GM23338 (cell line): ENCODE data around the gene LAMC3. TPM values are rescaled to one million over a fixed set of nuclear protein-coding genes. Genes with fewer than 3 reads are reported as not detected.

Experiments
- ATAC-seq: fragments of 200-7000 bp; cut with Tn5 transposase; 3 replicates; pipeline ENCODE4 v1.9.1; 2020
- DNase-seq: peaks from one replicate; pipeline ENCODE4 v3.0.0-alpha.2; 2015; ENCODE audit warnings: low spot score
- H2AFZ ChIP-seq: fragments of 200-600 bp; sonication (generic); 2 replicates; pipeline ENCODE4 v1.8.0; 2016; ENCODE audit warnings: antibody characterized with exemption, mild to moderate bottlenecking, moderate library complexity
- H3F3A ChIP-seq: fragments of 200-600 bp; sonication (generic); replicated peaks from 2 replicates; pipeline ENCODE4 v1.8.0; 2017; ENCODE audit warnings: antibody characterized with exemption, mixed run types, low read depth
- H3K27ac ChIP-seq: fragments of 200-600 bp; sonication (generic); 2 replicates; pipeline ENCODE4 v1.6.1; 2016; ENCODE audit warnings: low read depth
- H3K27me3 ChIP-seq: fragments of 200-600 bp; sonication (generic); 2 replicates; pipeline ENCODE4 v1.8.0; 2016; ENCODE audit warnings: mild to moderate bottlenecking, mixed run types, moderate library complexity; ENCODE audit not compliant: insufficient read depth
- H3K36me3 ChIP-seq: fragments of 200-600 bp; sonication (generic); 2 replicates; pipeline ENCODE4 v1.8.0; 2016; ENCODE audit warnings: mild to moderate bottlenecking; ENCODE audit not compliant: insufficient read depth
- H3K4me1 ChIP-seq: fragments of 200-600 bp; sonication (generic); 2 replicates; pipeline ENCODE4 v1.8.0; 2016; ENCODE audit warnings: mild to moderate bottlenecking, moderate library complexity; ENCODE audit not compliant: insufficient read depth
- H3K4me2 ChIP-seq: fragments of 200-600 bp; sonication (generic); 2 replicates; pipeline ENCODE4 v1.7.1; 2017; ENCODE audit warnings: mixed run types
- H3K4me3 ChIP-seq: fragments of 200-600 bp; sonication (generic); 2 replicates; pipeline ENCODE4 v1.6.1; 2016; ENCODE audit warnings: mixed run types
- H3K79me2 ChIP-seq: fragments of 200-600 bp; sonication (generic); replicated peaks from 2 replicates; pipeline ENCODE4 v1.8.0; 2017; ENCODE audit warnings: mild to moderate bottlenecking; ENCODE audit not compliant: insufficient read depth
- H3K9me2 ChIP-seq: fragments of 200-600 bp; sonication (generic); 2 replicates; pipeline ENCODE4 v1.8.0; 2017; ENCODE audit not compliant: insufficient read depth
- H4K20me1 ChIP-seq: fragments of 200-600 bp; sonication (generic); replicated peaks from 2 replicates; pipeline ENCODE4 v1.8.0; 2017; ENCODE audit warnings: mild to moderate bottlenecking; ENCODE audit not compliant: insufficient read depth
- H3K27ac Mint-ChIP-seq: 2 replicates; pipeline ENCODE4 v1.8.0; 2020; ENCODE audit warnings: inconsistent platforms, mild to moderate bottlenecking, moderate library complexity, mixed read lengths
- H3K27me3 Mint-ChIP-seq: 3 replicates; pipeline ENCODE4 v1.8.0; 2022; ENCODE audit warnings: low read depth, mild to moderate bottlenecking, moderate library complexity, mixed read lengths, inconsistent platforms; ENCODE audit not compliant: insufficient read depth, poor library complexity
- H3K36me3 Mint-ChIP-seq: 3 replicates; pipeline ENCODE4 v1.8.0; 2021; ENCODE audit warnings: low read depth, mild to moderate bottlenecking, inconsistent platforms, moderate library complexity, mixed read lengths
- H3K4me1 Mint-ChIP-seq: 3 replicates; pipeline ENCODE4 v1.8.0; 2020; ENCODE audit warnings: mild to moderate bottlenecking, inconsistent platforms, mixed read lengths
- H3K4me3 Mint-ChIP-seq: 3 replicates; pipeline ENCODE4 v1.8.0; 2021; ENCODE audit warnings: moderate library complexity, mild to moderate bottlenecking, inconsistent platforms, mixed read lengths
- H3K9me3 Mint-ChIP-seq: 3 replicates; pipeline ENCODE4 v1.8.0; 2020; ENCODE audit warnings: moderate library complexity, mild to moderate bottlenecking, inconsistent platforms, mixed read lengths
- CREB1 ChIP-seq: fragments of 250-450 bp; sonication (Bioruptor Pico); IDR thresholded peaks from 2 replicates; pipeline ENCODE4 v1.5.0; 2020; ENCODE audit warnings: low read depth, mild to moderate bottlenecking, moderate library complexity
- CTCF ChIP-seq, 2 experiments: fragments of 200-600 bp in 1 of 2; sonication (generic) in 1 of 2; conservative IDR thresholded peaks; 2 replicates each; pipeline versions ENCODE4 v1.5.1 to v1.6.1; 2016 to 2017; ENCODE audit warnings: antibody characterized with exemption in 2 of 2, low read depth in 2 of 2, mild to moderate bottlenecking in 2 of 2, moderate library complexity in 1 of 2
- EZH2 ChIP-seq: fragments of 200-600 bp; sonication (generic); IDR thresholded peaks from one replicate; pipeline ENCODE4 v1.8.0; 2017; ENCODE audit warnings: antibody characterized with exemption, mild to moderate bottlenecking, low read depth; ENCODE audit not compliant: unreplicated experiment
- EZH2phosphoT487 ChIP-seq: fragments of 200-600 bp; sonication (generic); IDR thresholded peaks from one replicate; pipeline ENCODE4 v1.8.1; 2018; ENCODE audit warnings: antibody characterized with exemption; ENCODE audit not compliant: unreplicated experiment
- JUNB ChIP-seq: IDR thresholded peaks from one replicate; pipeline ENCODE4 v1.6.1; 2016; ENCODE audit warnings: antibody characterized with exemption; ENCODE audit not compliant: unreplicated experiment
- NANOG ChIP-seq: IDR thresholded peaks from 2 replicates; pipeline ENCODE4 v1.6.1; 2016; ENCODE audit warnings: antibody characterized with exemption, borderline replicate concordance
- REST ChIP-seq: IDR thresholded peaks from one replicate; pipeline ENCODE4 v1.6.1; 2018; ENCODE audit warnings: antibody characterized with exemption; ENCODE audit not compliant: unreplicated experiment
- STAT1 ChIP-seq: IDR thresholded peaks from one replicate; pipeline ENCODE4 v1.6.1; 2016; ENCODE audit warnings: antibody characterized with exemption; ENCODE audit not compliant: unreplicated experiment
- ZNF114 ChIP-seq: fragments of 250-450 bp; sonication (Bioruptor Pico); IDR thresholded peaks from 2 replicates; pipeline ENCODE4 v1.5.0; 2020; ENCODE audit warnings: mild to moderate bottlenecking, moderate library complexity
- ZNF331 ChIP-seq: fragments of 250-450 bp; sonication (Bioruptor Pico); IDR thresholded peaks from 2 replicates; pipeline ENCODE4 v1.5.0; 2020; ENCODE audit warnings: low read depth, mild to moderate bottlenecking, moderate library complexity
- ZNF462 ChIP-seq: fragments of 250-450 bp; sonication (Bioruptor Pico); IDR thresholded peaks from 2 replicates; pipeline ENCODE4 v1.5.0; 2020; ENCODE audit warnings: mild to moderate bottlenecking, moderate library complexity
- polyA plus RNA-seq: library from polyadenylated mRNA; unstranded; fragments of >200 nt; fragmentation: Nextera tagmentation; extraction: Ambion mirVana; gene quantifications from 2 replicates; pipeline ENCODE4 v1.2.1, GENCODE V29; 2016
- total RNA-seq: library from RNA; depleted of rRNA; stranded (reverse); fragments of >200 nt; shearing (Covaris generic); gene quantifications from 2 replicates; pipeline ENCODE4 v1.2.3, GENCODE V29; 2014

Gene LAMC3
- total and polyA plus RNA-seq, 2 experiments from 2014 or later, result 9.0 to 27.4 TPM

- peaks cover 3% of the 10 kb centered on the region; the same call in 1 of the 3 replicates for H3K9me3 Mint-ChIP-seq
- Histone ChIP-seq H2AFZ (no peak overlapping the region), H3K9me2 (no peaks in the 10 kb centered on the region), H3K79me2 (no peaks in the 10 kb centered on the region), H4K20me1 (no peaks in the 10 kb centered on the region), H3K36me3 (no peaks in the 10 kb centered on the region), H3K27ac (no peak overlapping the region), H3K4me1 (no peaks in the 10 kb centered on the region), H3K27me3 (no peaks in the 10 kb centered on the region), H3K4me2 (no peak overlapping the region), H3F3A (0 out of 2 replicates have a peak, but pooled peaks cover 2% of the 10 kb centered on the region), H3K4me3 (no peak overlapping the region)
- H3K4me3 Mint-ChIP-seq, result no peak overlapping the region
- TF ChIP-seq ZNF114 (no peak), CREB1 (CRISPR knock-in tag) (no peak), NANOG (no peak), EZH2 (no peak), STAT1 (no peak), EZH2phosphoT487 (no peak), JUNB (no peak), CTCF (conservative IDR thresholded peaks at IDR 0.05; ENCODE audit: low read depth in 2 of 2) (no peak), ZNF462 (CRISPR knock-in tag) (no peak), ZNF331 (CRISPR knock-in tag) (no peak), REST (no peak)
- no peaks in the 10 kb centered on the region for H3K36me3 Mint-ChIP-seq
- H3K4me1 Mint-ChIP-seq, result no peaks in the 10 kb centered on the region; the same call in 2 of the 3 replicates
- peaks cover 4% of the 10 kb centered on the region for H3K27me3 Mint-ChIP-seq
- DNase-seq (no peak), ATAC-seq (no peak)
- H3K27ac Mint-ChIP-seq, result no peak overlapping the region
These were observed 8.0 kb upstream of the LAMC3 start for GRCh38 chr9:131001021-131001420.
